Measurements from ENCODE around the gene C10orf88. TPM values are rescaled to one million over a fixed set of nuclear protein-coding genes. Genes with fewer than 3 reads are reported as not detected.

C10orf88 gene
- total RNA-seq, 1 donor from 2014 or later: 14.3 TPM

DNA sequence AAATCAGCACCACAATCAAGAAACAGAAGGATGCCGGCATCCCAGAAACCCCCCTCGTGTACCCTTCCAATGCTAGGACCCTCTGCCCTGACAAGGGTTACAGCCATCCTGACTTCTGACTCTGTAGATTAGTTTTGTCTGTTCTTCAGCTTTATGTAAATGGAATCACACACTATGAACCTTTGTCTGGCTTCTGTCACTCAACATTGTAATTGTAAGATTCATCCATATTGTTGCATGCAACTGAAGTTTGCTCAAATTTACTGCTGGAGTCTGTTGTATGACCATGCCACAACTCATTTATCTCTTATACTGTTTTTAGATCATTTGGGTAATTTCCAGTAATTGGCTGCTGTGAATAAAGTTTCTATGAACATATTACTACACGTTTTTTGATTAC lies 46.1 kb upstream of the C10orf88 start:
- Histone ChIP-seq H3K4me2 (ENCODE audit: low read length) (no peak overlapping the region), H3K9me3 (ENCODE audit: insufficient read depth, low read depth, low read length) (no peaks in the 10 kb centered on the region), H3K4me3 (ENCODE audit: insufficient read depth, low read depth, low read length) (no peak overlapping the region), H3K27ac (ENCODE audit: low read depth, low read length) (no peak overlapping the region), H2AFZ (ENCODE audit: low read depth, low read length) (no peak overlapping the region), H3K9ac (ENCODE audit: low read length) (no peak overlapping the region), H3K36me3 (ENCODE audit: insufficient read depth, low read length) (no peaks in the 10 kb centered on the region), H4K20me1 (ENCODE audit: insufficient read depth, low read length) (peaks cover 47% of the 10 kb centered on the region), H3K27me3 (ENCODE audit: insufficient read depth, low read length) (no peaks in the 10 kb centered on the region), H3K4me1 (ENCODE audit: insufficient read depth, low read length) (no peaks in the 10 kb centered on the region), H3K79me2 (ENCODE audit: insufficient read depth, low read length) (peaks cover 60% of the 10 kb centered on the region)
- Mint-ChIP-seq H3K36me3 (ENCODE audit: low read depth, unreplicated experiment) (peaks cover 4% of the 10 kb centered on the region), H3K27me3 (ENCODE audit: low read depth, unreplicated experiment) (no peaks in the 10 kb centered on the region), H3K27ac (ENCODE audit: unreplicated experiment) (no peak overlapping the region), H3K4me1 (ENCODE audit: low read depth, unreplicated experiment) (no peaks in the 10 kb centered on the region), H3K4me3 (ENCODE audit: unreplicated experiment) (no peak overlapping the region), H3K9me3 (ENCODE audit: unreplicated experiment) (no peaks in the 10 kb centered on the region)
- no peak for DNase-seq (ENCODE audit: low read depth)
- no peak for TF ChIP-seq EZH2 (IDR thresholded peaks at IDR 0.05; ENCODE audit: insufficient read depth, low read length)
- TF ChIP-seq, protein P1, sequence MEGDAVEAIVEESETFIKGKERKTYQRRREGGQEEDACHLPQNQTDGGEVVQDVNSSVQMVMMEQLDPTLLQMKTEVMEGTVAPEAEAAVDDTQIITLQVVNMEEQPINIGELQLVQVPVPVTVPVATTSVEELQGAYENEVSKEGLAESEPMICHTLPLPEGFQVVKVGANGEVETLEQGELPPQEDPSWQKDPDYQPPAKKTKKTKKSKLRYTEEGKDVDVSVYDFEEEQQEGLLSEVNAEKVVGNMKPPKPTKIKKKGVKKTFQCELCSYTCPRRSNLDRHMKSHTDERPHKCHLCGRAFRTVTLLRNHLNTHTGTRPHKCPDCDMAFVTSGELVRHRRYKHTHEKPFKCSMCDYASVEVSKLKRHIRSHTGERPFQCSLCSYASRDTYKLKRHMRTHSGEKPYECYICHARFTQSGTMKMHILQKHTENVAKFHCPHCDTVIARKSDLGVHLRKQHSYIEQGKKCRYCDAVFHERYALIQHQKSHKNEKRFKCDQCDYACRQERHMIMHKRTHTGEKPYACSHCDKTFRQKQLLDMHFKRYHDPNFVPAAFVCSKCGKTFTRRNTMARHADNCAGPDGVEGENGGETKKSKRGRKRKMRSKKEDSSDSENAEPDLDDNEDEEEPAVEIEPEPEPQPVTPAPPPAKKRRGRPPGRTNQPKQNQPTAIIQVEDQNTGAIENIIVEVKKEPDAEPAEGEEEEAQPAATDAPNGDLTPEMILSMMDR (IDR thresholded peaks at IDR 0.05; ENCODE audit: insufficient read depth, low read depth, low read length): no peak
- no peak for FAIRE-seq

DNA sequence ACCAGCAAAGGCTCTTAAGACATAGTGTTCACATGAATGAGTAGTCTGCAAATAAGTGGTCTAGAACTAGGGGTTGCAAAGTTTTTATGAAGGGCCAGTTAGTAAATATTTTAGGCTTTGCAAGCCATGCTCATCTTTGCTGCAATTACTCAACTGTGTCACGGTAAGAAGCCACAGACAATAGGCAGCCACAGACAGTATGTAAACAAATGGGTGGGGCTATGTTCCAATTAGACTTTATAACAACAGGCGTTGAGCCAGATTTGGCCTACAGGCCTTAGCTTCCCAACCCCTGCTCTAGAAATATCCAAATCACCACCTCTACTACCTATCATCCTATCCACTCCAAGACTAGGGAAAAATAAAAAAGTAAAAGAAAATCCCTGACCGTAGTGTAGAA lies 45.3 kb upstream of the C10orf88 start:
- H3K9me3 Mint-ChIP-seq (ENCODE audit: unreplicated experiment): no peaks in the 10 kb centered on the region
- Histone ChIP-seq H3K9me3 (ENCODE audit: insufficient read depth, low read depth, low read length) (no peaks in the 10 kb centered on the region), H3K27ac (ENCODE audit: low read depth, low read length) (no peak overlapping the region), H2AFZ (ENCODE audit: low read depth, low read length) (no peak overlapping the region), H3K9ac (ENCODE audit: low read length) (no peak overlapping the region), H4K20me1 (ENCODE audit: insufficient read depth, low read length) (peaks cover 42% of the 10 kb centered on the region), H3K4me3 (ENCODE audit: insufficient read depth, low read depth, low read length) (no peak overlapping the region), H3K36me3 (ENCODE audit: insufficient read depth, low read length) (peaks cover 2% of the 10 kb centered on the region), H3K4me1 (ENCODE audit: insufficient read depth, low read length) (no peaks in the 10 kb centered on the region), H3K27me3 (ENCODE audit: insufficient read depth, low read length) (no peaks in the 10 kb centered on the region), H3K4me2 (ENCODE audit: low read length) (no peak overlapping the region), H3K79me2 (ENCODE audit: insufficient read depth, low read length) (peaks cover 52% of the 10 kb centered on the region)
- no peak overlapping the region for H3K4me3 Mint-ChIP-seq (ENCODE audit: unreplicated experiment)
- H3K27ac Mint-ChIP-seq (ENCODE audit: unreplicated experiment): no peak overlapping the region
- DNase-seq (ENCODE audit: low read depth): no peak
- H3K36me3 Mint-ChIP-seq (ENCODE audit: low read depth, unreplicated experiment): peaks cover 4% of the 10 kb centered on the region
- no peaks in the 10 kb centered on the region for H3K27me3 Mint-ChIP-seq (ENCODE audit: low read depth, unreplicated experiment)
- TF ChIP-seq EZH2 (IDR thresholded peaks at IDR 0.05; ENCODE audit: insufficient read depth, low read length): no peak
- no peaks in the 10 kb centered on the region for H3K4me1 Mint-ChIP-seq (ENCODE audit: low read depth, unreplicated experiment)
- no peak for FAIRE-seq

DNA sequence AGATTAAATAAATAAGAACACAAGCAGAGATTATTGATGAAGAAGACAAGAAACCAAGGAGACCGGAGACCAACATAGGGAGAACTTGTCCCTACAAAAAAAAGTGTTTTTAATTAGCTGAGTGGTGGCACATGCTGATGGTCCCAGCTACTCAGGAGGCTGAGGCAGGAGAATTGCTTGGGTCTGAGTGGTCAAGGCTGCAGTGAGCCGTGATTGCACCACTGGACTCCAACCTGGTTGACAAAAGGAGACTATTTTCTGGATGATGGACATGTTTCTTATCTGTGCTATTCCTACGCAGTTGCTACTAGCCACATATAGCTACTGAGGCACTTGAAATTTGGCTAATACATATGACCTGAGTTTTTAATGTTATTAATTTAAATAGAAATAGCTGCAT lies 44.9 kb upstream of the C10orf88 start:
- no peaks in the 10 kb centered on the region for H3K4me1 ChIP-seq (ENCODE audit: insufficient read depth, low read length)
- H3K27me3 Mint-ChIP-seq (ENCODE audit: low read depth, unreplicated experiment): no peaks in the 10 kb centered on the region
- peaks cover 47% of the 10 kb centered on the region for H3K79me2 ChIP-seq (ENCODE audit: insufficient read depth, low read length)
- H2AFZ ChIP-seq (ENCODE audit: low read depth, low read length): no peak overlapping the region
- no peak overlapping the region for H3K27ac Mint-ChIP-seq (ENCODE audit: unreplicated experiment)
- H3K27me3 ChIP-seq (ENCODE audit: insufficient read depth, low read length): no peaks in the 10 kb centered on the region
- TF ChIP-seq, protein P1 (IDR thresholded peaks at IDR 0.05; ENCODE audit: insufficient read depth, low read depth, low read length): no peak
- no peak for TF ChIP-seq EZH2 (IDR thresholded peaks at IDR 0.05; ENCODE audit: insufficient read depth, low read length)
- H3K27ac ChIP-seq (ENCODE audit: low read depth, low read length): no peak overlapping the region
- peaks cover 7% of the 10 kb centered on the region for H3K36me3 Mint-ChIP-seq (ENCODE audit: low read depth, unreplicated experiment)
- peaks cover 38% of the 10 kb centered on the region for H4K20me1 ChIP-seq (ENCODE audit: insufficient read depth, low read length)
- H3K4me2 ChIP-seq (ENCODE audit: low read length): no peak overlapping the region
- no peak for FAIRE-seq
- H3K4me1 Mint-ChIP-seq (ENCODE audit: low read depth, unreplicated experiment): no peaks in the 10 kb centered on the region
- H3K4me3 Mint-ChIP-seq (ENCODE audit: unreplicated experiment): no peak overlapping the region
- no peak overlapping the region for H3K4me3 ChIP-seq (ENCODE audit: insufficient read depth, low read depth, low read length)
- H3K9me3 Mint-ChIP-seq (ENCODE audit: unreplicated experiment): no peaks in the 10 kb centered on the region
- DNase-seq (ENCODE audit: low read depth): no peak
- H3K9me3 ChIP-seq (ENCODE audit: insufficient read depth, low read depth, low read length): no peaks in the 10 kb centered on the region
- H3K36me3 ChIP-seq (ENCODE audit: insufficient read depth, low read length): peaks cover 3% of the 10 kb centered on the region
- no peak overlapping the region for H3K9ac ChIP-seq (ENCODE audit: low read length)
